ENCODE results near the gene C1GALT1. TPM values are rescaled to one million over a fixed set of nuclear protein-coding genes. Genes with fewer than 3 reads are reported as not detected.

C1GALT1 gene
- total and polyA plus RNA-seq, 2 donors (not counting 1 experiment from before 2014, with no cell fraction given): 12.4 to 66.8 TPM

- H3K4me1 ChIP-seq (ENCODE audit: control insufficient read depth in 2 of 2, insufficient read depth in 2 of 2, low read length in 2 of 2): peaks cover 16 to 18% of the 10 kb centered on the region in 2 donors
- CTCF ChIA-PET: no interaction called here
- WGBS (ENCODE audit: insufficient coverage): no CpG with 5 or more reads among the region's 1 CpG
- H3K4me1 Mint-ChIP-seq: peaks cover 21% of the 10 kb centered on the region
- H3K27me3 Mint-ChIP-seq: no peaks in the 10 kb centered on the region
- H3K4me2 ChIP-seq (replicated peaks; ENCODE audit: low read depth, low read length, poor library complexity, severe bottlenecking): no peak overlapping the region
- H3K9ac ChIP-seq (ENCODE audit: low read length): no peak overlapping the region
- no peak for TF ChIP-seq EZH2 (IDR thresholded peaks at IDR 0.05; ENCODE audit: borderline replicate concordance, insufficient read depth, low read depth, low read length, poor library complexity, severe bottlenecking)
- no peak for TF ChIP-seq CTCF (IDR thresholded peaks at IDR 0.05)
- no peak overlapping the region for H3K27ac ChIP-seq (ENCODE audit: low read length in 2 of 2)
- no peak overlapping the region for H3K27ac Mint-ChIP-seq
- H3K4me3 Mint-ChIP-seq: no peak overlapping the region
- peaks cover 7% of the 10 kb centered on the region for H3K79me2 ChIP-seq (ENCODE audit: control insufficient read depth, insufficient read depth, low read length)
- no peak overlapping the region for H3K4me3 ChIP-seq (ENCODE audit: control extremely low read depth in 1 of 5, extremely low read depth in 1 of 5, insufficient read depth in 1 of 5, low read depth in 2 of 5, low read length in 4 of 5)
- H3K9me3 ChIP-seq (ENCODE audit: control extremely low read depth in 1 of 3, control insufficient read depth in 2 of 3, insufficient read depth in 1 of 3, low read length in 2 of 3): peaks cover 0 to 22% (median 12%) of the 10 kb centered on the region in 3 donors
- no peaks in the 10 kb centered on the region for H3K36me3 ChIP-seq (replicated peaks in 1 of 2; ENCODE audit: control extremely low read depth in 1 of 2, control insufficient read depth in 1 of 2, extremely low read depth in 1 of 2, insufficient read depth in 2 of 2, low read length in 1 of 2)
- H3K9me3 Mint-ChIP-seq (ENCODE audit: insufficient read depth): peaks cover 5% of the 10 kb centered on the region
- intact Hi-C loops (cut with micrococcal nuclease): no loop called here
- POLR2A ChIA-PET: no interaction called here
- no peaks in the 10 kb centered on the region for H3K27me3 ChIP-seq (replicated peaks in 1 of 4; ENCODE audit: control extremely low read depth in 1 of 4, control insufficient read depth in 3 of 4, insufficient read depth in 4 of 4, low read length in 3 of 4)
- no peak for DNase-seq
- ATAC-seq (ENCODE audit: low read depth): no peak
- H2AFZ ChIP-seq (ENCODE audit: insufficient read depth, low read depth, low read length, poor library complexity, severe bottlenecking): no peak overlapping the region
- no peaks in the 10 kb centered on the region for H4K20me1 ChIP-seq (ENCODE audit: control insufficient read depth, insufficient read depth, low read length, poor library complexity, severe bottlenecking)
These were observed 30.5 kb upstream of the C1GALT1 start for GRCh38 chr7:7151865-7152264.

- intact Hi-C loops (cut with micrococcal nuclease): no loop called here
- H3K27ac Mint-ChIP-seq: no peak overlapping the region
- POLR2A ChIA-PET: no interaction called here
These were observed 30.0 kb upstream of the C1GALT1 start for GRCh38 chr7:7152315-7152714.

More at GRCh38 chr7:7152315-7152714, 30.0 kb upstream of the C1GALT1 start:
- Histone ChIP-seq H3K27ac (ENCODE audit: low read length in 2 of 2) (no peak overlapping the region), H3K4me2 (replicated peaks; ENCODE audit: low read depth, low read length, poor library complexity, severe bottlenecking) (no peak overlapping the region), H3K79me2 (ENCODE audit: control insufficient read depth, insufficient read depth, low read length) (peaks cover 8% of the 10 kb centered on the region), H3K4me3 (ENCODE audit: control extremely low read depth in 1 of 5, extremely low read depth in 1 of 5, insufficient read depth in 1 of 5, low read depth in 2 of 5, low read length in 4 of 5) (no peak overlapping the region), H4K20me1 (ENCODE audit: control insufficient read depth, insufficient read depth, low read length, poor library complexity, severe bottlenecking) (no peaks in the 10 kb centered on the region), H3K27me3 (replicated peaks in 1 of 4; ENCODE audit: control extremely low read depth in 1 of 4, control insufficient read depth in 3 of 4, insufficient read depth in 4 of 4, low read length in 3 of 4) (no peaks in the 10 kb centered on the region), H2AFZ (ENCODE audit: insufficient read depth, low read depth, low read length, poor library complexity, severe bottlenecking) (no peak overlapping the region), H3K4me1 (ENCODE audit: control insufficient read depth in 2 of 2, insufficient read depth in 2 of 2, low read length in 2 of 2) (peaks cover 19 to 20% of the 10 kb centered on the region in 2 donors), H3K9ac (ENCODE audit: low read length) (no peak overlapping the region), H3K9me3 (ENCODE audit: control extremely low read depth in 1 of 3, control insufficient read depth in 2 of 3, insufficient read depth in 1 of 3, low read length in 2 of 3) (peaks cover 0 to 22% (median 12%) of the 10 kb centered on the region in 3 donors), H3K36me3 (replicated peaks in 1 of 2; ENCODE audit: control extremely low read depth in 1 of 2, control insufficient read depth in 1 of 2, extremely low read depth in 1 of 2, insufficient read depth in 2 of 2, low read length in 1 of 2) (no peaks in the 10 kb centered on the region)
- Mint-ChIP-seq H3K9me3 (ENCODE audit: insufficient read depth) (peaks cover 5% of the 10 kb centered on the region), H3K4me3 (no peak overlapping the region), H3K27me3 (no peaks in the 10 kb centered on the region), H3K4me1 (peaks cover 25% of the 10 kb centered on the region)
- DNase-seq: no peak
- 100% methylated on average over 4 of the region's 11 CpGs for WGBS (ENCODE audit: insufficient coverage)
- CTCF ChIA-PET: no interaction called here
- TF ChIP-seq EZH2 (IDR thresholded peaks at IDR 0.05; ENCODE audit: borderline replicate concordance, insufficient read depth, low read depth, low read length, poor library complexity, severe bottlenecking) (no peak), CTCF (IDR thresholded peaks at IDR 0.05) (no peak)
- ATAC-seq (ENCODE audit: low read depth): no peak
